GM18951 (cell line): ENCODE results near the gene AFF3.
"Not testable (repeated sequence)": the region's sequence is repeated elsewhere in the genome, so short reads cannot be mapped to it uniquely, and the experiment has no call there.

Experiments used
- POLR2A ChIP-seq: IDR thresholded peaks from 4 replicates; pipeline ENCODE4 v1.6.1; 2011; ENCODE audit warnings: mild to moderate bottlenecking; ENCODE audit not compliant: insufficient read length, insufficient read depth; ENCODE audit errors: extremely low read depth
- in situ Hi-C: fragments of 300-500 bp; cut with MboI; formaldehyde crosslinking; loops from one replicate; pipeline ENCODE4 v1.12.0; 2022; ENCODE audit warnings: low sequenced_read_pairs, mixed read lengths, inconsistent platforms; ENCODE audit not compliant: unreplicated experiment

The AFF3 gene

DNA sequence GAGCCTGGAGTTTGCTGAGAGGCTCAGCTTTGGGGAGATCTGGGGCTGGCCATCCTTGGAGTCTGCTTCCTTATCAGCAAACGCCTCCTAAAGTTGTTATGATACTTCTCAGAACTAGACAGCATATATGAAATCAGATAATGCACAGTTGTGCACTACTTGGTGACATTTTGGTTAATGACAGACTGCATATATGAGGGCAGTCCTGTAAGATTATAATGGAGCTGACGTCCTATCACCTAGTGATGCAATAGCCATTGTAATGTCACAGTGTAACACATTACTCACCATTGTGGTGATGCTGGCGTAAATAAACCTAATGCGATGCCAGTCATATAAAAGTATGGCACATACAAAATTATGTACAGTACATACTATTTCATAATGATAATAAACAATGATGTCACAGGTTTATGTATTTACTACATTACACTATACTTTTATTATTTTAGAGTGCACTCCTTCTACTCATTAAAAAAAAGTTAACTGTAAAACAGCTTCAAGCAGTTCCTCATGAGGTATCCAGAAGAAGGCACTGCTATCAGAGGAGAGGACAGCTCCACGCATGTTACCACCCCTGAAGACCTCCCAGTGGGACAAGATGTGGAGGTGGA, 354.5 kb downstream of the AFF3 start:
- TF ChIP-seq POLR2A = no peak
- in situ Hi-C loops = no loop called here

DNA sequence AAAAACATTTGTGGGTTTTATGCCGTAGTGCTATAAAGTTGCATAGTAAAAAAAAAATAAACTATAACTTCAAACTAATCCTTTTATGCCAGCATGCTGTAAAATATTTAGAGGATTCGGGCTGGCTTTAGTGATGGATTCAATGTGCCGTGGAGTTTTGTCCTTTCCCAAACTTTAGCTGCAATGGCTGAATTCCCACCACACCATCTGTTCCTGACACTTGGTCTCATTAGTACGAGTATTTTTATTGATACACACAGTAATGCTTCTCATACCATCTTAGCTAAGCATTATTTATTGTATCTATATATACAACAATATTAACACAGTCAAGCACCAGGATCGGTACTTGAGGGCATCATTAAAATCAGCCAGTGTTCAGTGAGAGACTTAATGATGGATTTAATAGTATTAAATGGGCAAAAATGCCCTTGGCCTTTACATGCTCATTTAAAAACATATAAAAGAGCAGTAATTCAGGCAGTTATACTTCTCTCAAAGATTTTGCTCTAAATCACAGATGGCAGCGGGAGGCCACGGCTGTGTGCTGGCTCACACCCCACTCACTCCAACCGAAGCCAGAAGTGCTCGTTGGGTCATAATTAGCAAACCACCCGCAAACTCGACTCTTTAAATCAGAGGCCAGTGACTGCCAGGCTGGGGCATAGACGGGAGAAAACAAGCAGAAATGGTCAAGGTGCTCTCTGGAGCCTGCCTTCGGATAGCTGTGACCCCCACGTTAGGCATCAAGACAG, 355.6 kb downstream of the AFF3 start:
- TF ChIP-seq POLR2A = no peak
- in situ Hi-C loops = no loop called here

GRCh38 chr2:99784946-99785345, 357.4 kb downstream of the AFF3 start:
- no peak for TF ChIP-seq POLR2A
- in situ Hi-C loops = no loop called here

GRCh38 chr2:99784282-99784681, 358.1 kb downstream of the AFF3 start:
- TF ChIP-seq POLR2A = no peak
- in situ Hi-C loops = no loop called here

- no peak for TF ChIP-seq POLR2A
- in situ Hi-C loops = no loop called here
Measured at GRCh38 chr2:99780276-99780675, 362.1 kb downstream of the AFF3 start.

DNA sequence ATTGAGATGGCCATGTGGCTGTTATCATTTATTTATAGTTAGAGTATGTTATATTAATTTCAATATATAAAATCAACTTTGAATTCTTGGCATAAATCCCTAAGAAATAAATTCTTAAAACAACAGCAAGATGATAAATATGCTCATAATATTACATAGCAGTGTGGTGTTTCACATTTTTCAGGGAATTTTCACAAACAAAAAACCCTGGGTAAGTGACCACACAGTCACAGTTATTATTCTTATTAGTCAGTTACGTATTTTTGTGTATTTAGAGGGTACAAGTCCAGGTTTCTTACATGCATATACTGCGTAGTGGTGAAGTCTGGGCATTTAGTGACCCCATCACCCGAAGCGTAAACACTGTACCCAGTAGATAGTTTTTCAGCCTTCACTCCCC, 363.1 kb downstream of the AFF3 start:
- TF ChIP-seq POLR2A = no peak
- in situ Hi-C loops = no loop called here

DNA sequence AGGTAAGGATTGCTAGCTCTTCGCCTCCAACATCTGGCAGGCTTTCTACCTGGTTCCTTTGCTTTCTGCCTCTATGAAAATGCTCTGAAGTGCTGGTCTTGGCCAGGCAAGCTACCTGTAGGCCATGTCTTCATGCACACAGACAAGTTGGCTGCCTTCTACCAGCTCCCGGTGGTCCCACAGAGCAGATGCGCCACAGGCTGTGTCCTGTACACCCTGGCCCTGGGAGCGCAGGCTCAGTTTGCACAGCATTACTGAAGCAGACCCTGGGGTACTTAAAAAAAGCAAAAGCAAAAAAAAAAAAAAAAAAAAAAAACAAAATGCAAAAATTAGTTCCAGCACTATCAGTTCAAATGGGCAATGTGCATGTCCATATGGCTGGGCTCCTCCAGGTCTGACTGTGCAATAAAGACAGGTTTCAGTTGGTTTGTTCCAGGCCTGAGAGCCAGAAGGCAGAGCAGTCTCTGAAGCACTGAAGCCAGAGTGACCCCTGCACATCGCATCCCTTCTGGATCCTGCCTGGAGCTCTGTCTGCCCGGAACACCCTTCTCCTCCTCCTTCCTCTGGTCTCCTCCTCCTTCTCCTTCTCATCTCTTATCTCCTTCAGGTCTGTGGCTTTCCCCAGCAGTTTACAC, 364.6 kb downstream of the AFF3 start:
- TF ChIP-seq POLR2A = no peak
- in situ Hi-C loops = no loop called here

DNA sequence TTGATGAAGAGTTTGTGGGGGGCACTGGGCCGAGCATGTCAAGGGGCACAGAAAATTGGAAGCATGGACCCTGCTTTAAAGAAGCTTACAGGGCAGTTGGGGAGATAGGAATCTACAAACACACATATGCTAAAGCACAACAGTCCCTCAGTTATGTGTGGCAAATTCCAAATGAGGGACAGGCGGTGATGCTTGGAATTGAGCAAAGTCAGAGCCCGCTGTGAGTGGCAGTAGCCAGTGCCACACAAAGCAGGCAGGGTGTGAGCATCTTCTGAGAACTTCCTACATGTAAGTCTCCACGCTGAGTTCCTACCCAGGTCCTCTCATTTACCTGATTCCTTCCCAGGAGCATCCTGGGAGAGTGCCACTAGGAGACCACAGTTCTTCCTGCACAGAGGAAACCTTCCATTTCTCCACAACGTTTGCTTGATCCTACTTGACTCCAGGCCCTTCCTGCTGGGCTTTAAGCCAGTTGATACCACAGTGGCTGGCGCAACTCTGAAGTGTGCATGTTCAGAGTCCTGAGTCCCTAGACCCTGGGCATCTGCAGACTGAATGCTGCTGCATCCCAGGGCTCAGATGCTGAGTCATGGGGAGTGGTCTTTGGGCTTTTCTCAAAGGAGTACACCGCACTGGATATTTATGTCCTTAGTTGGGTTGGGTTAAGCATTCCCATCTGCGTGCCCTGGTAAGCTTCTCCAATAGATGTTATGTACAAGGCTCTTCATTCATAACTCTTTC, 365.3 kb downstream of the AFF3 start:
- no peak for TF ChIP-seq POLR2A
- in situ Hi-C loops = no loop called here

DNA sequence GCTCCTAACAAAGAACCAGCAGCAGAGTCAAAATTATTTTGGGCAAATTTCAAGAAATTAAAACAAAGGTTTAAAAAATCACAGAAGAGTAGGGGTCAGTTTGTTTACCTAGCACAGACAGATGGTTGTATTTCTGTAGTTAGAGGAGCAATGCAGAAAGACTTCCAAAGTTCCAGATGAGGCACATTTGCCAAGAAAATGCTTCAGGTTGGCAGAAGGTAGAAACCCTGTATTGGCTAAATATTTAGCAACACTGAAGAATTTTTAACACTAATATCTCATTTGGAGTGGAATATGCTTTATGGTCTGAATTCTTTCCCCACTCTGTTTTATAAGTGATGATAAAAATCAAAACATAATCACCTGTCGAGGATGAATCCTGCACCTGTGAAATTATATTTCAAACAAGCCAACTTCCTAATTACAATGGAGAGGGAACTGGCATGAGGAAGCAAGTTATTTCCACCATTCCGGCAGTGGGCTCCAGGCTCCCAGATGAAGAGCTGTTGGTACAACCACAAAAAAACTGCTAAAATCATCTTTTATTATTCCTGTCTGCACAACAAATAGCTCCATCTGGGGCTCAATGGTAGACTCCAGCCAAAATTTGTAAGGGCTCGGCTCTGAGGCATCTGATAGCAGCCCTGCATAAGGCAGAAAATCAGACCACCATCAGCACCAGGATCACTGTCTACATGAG, 366.0 kb downstream of the AFF3 start:
- no peak for TF ChIP-seq POLR2A
- in situ Hi-C loops = no loop called here

DNA sequence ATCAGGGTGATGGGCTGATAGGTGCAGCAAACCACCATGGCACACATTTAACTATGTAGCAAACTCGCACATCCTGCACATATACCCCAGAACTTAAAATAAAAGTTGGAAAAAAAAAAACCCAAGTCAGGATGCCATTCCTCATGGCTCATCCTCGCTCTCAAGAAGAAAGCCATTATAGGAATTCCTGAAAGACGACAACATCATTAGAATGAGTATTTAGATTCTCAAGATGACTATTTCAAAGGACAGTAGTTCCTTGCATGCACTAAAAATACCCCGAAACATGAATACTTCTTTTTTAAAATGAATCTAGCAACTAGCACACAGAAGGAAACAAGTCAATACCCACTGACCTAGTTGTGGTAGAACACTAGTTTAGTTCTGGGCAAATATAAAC, 366.8 kb downstream of the AFF3 start:
- in situ Hi-C loops = no loop called here
- TF ChIP-seq POLR2A = no peak

DNA sequence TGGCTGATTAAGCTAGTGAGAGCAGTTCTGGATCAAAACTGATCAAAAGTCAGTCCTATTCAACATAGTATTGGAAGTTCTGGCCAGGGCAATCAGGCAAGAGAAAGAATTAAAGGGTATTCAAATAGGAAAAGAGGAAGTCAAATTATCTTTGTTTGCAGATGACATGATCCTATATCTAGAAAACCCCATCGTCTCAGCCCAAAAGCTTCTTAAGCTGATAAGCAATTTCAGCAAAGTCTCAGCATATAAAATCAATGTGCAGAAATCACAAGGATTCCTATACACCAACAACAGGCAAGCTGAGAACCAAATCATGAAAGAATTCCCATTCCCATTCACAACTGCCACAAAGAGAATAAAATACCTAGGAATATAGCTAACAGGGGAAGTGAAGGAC, 368.7 kb downstream of the AFF3 start:
- in situ Hi-C loops = not testable (repeated sequence)

DNA sequence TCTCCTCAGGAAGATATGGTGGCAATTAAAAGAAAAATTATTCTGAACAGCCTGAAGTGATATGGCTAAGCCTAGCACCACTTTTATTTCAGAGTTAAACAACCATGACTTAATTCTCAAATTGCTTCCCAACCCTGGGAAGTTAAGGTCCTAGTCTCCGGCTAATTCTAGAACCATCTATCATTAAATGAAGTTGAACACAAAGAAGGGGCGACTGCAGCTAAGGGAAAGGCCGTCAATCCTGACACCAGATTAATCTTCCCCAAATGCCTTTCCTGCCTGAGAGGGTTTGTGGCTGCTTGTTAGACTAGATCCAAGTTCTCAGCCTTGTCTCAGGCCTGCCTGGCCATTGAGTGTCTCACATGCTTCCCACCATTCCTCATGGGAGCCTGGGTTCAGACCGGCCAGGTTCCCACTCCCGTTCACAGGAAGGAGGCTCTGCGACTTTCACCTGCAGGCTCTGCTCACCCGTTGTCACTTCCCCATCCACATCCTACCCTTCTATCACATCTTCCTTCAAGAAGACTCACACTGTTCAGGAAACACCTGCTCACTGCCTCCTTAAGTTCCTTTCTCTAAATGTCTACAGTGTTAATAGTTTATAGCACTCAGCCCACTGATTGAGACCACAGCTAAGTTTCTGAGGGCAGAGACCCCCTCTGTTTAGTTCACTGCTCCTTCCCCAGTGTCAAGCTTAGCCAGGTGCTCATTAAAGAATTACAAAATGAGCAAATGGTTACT, 369.6 kb downstream of the AFF3 start:
- no peak for TF ChIP-seq POLR2A
- in situ Hi-C loops = no loop called here
